ENCODE data around the gene PGRMC2.

The PGRMC2 gene

DNA sequence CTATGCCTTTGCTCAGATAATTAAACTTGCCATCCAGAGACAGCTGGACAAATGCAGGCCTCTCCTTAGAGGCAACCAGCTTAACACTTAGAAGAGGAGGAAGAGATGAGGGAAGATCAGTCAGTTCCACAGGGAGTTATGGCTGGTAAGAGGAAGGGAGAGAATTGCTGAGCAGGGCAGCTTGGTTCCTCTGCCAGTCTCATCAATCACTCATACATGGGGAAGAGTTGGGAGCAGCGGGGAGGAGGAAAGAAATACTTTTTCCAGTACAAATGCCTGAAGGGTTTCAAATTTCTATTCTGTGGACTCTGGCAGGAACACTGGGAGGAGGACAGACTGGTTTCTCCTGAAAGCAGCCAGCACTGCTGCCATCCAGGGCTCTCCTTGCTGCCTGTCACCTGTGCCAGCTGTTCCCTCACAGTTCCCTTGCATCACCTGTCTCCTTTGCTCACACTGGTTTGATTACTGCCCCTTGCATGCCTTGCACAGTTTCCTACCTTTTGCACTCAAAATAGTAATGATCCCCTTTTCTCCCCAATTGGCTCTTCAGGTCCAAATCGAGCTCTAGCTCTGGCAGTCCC, 59.5 kb downstream of the PGRMC2 start:
- no peak overlapping the region for H3K4me3 ChIP-seq (ENCODE audit: low read depth, low read length)
- TF ChIP-seq, protein P1, sequence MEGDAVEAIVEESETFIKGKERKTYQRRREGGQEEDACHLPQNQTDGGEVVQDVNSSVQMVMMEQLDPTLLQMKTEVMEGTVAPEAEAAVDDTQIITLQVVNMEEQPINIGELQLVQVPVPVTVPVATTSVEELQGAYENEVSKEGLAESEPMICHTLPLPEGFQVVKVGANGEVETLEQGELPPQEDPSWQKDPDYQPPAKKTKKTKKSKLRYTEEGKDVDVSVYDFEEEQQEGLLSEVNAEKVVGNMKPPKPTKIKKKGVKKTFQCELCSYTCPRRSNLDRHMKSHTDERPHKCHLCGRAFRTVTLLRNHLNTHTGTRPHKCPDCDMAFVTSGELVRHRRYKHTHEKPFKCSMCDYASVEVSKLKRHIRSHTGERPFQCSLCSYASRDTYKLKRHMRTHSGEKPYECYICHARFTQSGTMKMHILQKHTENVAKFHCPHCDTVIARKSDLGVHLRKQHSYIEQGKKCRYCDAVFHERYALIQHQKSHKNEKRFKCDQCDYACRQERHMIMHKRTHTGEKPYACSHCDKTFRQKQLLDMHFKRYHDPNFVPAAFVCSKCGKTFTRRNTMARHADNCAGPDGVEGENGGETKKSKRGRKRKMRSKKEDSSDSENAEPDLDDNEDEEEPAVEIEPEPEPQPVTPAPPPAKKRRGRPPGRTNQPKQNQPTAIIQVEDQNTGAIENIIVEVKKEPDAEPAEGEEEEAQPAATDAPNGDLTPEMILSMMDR (IDR thresholded peaks at IDR 0.05; ENCODE audit: low read depth, low read length, missing control alignments), result no peak
- no peak for DNase-seq (ENCODE audit: low read depth)

DNA sequence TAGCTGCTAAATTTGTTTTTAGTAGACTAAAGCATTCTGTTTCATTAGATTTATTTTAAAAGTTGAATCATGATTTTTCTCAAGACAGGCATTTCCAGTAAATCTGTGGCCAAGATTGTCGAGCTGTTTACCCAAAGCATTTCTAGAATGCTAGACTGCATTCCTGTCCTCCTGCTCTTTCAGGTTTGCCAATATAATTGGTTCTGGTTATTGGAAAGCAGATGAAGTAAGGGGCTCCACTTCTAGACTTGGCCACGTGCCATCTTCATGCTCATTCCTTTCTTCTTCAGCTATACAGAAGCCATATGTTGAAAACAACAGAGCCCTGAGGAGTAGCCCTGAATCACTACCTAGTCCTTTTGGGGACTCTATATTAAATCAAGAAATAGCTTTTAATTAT, 62.5 kb downstream of the PGRMC2 start:
- TF ChIP-seq, protein P1 (IDR thresholded peaks at IDR 0.05; ENCODE audit: low read depth, low read length, missing control alignments), result no peak
- DNase-seq (ENCODE audit: low read depth), result no peak
- no peak overlapping the region for H3K4me3 ChIP-seq (ENCODE audit: low read depth, low read length)

DNA sequence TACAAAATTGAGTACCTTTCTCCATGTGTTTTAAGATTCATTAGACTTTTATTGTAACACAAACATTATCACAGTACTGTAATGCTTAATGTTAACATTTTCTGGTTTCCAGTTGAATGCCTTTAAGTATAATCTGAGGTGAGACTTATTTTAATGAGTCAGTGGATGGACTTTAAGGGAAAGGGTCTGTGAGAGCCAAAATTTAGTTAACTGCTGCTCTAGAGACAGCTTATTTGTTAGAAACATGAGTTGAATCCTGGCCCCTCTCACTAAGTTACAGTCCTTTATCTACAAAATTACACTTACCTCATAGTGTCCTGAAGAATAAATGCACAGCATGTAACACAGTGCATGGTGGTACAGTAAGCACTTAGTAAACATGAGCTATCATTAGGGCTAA, 66.0 kb downstream of the PGRMC2 start:
- DNase-seq (ENCODE audit: low read depth), result no peak
- H3K4me3 ChIP-seq (ENCODE audit: low read depth, low read length), result no peak overlapping the region
- TF ChIP-seq, protein P1 (IDR thresholded peaks at IDR 0.05; ENCODE audit: low read depth, low read length, missing control alignments), result no peak

DNA sequence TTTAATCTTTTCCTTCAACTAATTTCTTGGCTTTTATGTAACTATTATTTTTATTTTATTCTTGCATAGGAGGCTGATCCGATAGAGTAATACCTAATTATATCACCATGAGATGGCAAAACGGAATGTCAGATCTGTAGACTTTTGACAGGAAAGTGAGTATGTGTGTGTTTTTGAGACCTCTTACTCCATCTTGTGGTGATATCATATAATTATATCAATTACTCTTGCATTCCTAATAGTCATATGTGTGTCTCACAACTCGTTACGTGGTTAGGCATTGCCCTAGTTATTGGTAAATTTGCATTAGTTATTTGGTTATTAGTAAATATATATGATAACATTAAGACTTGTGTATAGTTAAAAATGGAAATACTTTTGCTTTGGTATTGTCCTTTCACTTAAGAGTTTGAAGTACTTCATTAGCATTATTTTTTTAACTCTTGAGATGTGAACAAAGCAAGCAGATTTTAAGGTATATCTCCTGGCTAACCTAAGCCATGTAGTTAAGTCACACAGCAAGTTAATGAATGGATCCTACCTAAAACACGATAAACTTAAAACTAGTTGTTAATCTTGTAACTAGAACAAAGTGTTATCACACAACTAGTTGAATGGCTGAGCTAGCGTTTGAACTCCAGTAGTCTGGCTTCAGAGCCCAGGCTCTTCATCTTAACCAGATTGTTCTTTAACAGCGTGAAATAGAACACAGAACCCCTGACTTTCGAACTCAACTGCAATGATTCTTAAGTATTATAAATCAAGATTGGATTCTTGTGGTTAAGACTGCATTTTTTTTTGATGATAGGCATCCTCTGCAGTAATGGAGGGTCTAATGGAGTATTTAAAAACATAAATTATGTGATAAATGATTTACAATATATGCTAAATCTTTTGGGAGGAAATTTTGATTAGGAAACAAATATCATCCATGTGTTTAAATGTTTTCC, 67.1 kb downstream of the PGRMC2 start:
- H3K4me3 ChIP-seq (ENCODE audit: low read depth, low read length), result no peak overlapping the region
- DNase-seq (ENCODE audit: low read depth), result no peak
- TF ChIP-seq, protein P1 (IDR thresholded peaks at IDR 0.05; ENCODE audit: low read depth, low read length, missing control alignments), result peak; percentile 15

Data from GM12864 (cell line).